NCI-H128 (cell line): Measurements from ENCODE around the gene OPN1SW.

Experiments used
- DNase-seq: peaks from one replicate; lab custom pipeline; 2025; ENCODE audit not compliant: unreplicated experiment; lab: John Stamatoyannopoulos, UW

Gene OPN1SW

DNA sequence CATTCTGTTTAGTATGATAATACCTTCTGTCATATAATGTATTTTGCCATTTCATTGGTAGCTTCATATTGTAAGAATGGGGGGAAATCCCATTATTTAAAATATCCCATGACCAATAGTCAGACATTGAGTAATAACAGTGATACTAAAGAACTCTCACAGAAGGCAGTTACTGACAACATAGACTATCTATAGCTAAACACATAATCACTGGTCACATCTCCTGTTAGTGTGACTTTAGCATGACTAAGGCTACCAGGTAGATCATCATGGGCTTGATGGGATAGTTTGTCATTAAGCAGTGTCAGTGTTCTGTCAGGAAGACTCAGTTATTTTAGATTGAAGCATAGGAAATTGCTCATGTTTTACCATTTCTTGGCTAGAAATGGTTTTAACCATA, 16.4 kb downstream of the OPN1SW start:
- no peak for DNase-seq

DNA sequence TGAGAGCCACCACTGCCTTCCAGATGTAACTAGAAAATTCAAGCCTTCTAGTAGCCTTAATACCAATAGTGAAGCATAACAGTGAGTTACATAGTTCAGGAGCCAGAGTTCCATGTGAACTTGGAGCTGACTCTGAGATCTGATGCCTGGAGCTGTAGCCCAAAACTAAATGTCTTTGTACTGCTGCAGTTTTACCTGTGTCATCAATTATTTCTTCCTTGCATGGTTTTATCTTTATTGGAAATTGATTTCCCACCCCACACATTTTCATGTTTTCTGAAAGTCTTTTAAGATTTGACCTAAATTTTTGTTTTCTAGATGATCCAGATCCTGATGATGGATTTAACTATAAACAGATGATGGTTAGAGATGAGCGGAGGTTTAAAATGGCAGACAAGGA, 17.0 kb downstream of the OPN1SW start:
- DNase-seq = no peak

DNA sequence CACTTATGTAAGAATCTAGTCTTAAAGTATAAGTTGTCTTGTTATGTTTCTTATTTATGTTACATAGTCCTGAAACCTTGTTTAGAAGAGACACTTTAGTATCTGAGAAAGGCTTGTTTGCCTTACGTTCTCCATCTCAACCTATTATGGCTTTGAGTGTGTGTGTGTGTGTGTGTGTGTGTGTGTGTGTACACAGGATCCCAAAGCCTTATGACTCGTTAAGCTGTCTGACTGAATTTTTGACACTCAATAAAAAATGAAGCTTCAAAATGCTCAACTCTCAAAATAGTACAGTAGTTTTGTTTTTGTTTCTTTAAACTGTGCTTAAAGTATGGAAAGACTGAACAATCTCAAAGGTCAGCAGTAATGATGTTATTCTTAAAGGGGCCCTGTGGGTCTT, 18.4 kb downstream of the OPN1SW start:
- DNase-seq = no peak

DNA sequence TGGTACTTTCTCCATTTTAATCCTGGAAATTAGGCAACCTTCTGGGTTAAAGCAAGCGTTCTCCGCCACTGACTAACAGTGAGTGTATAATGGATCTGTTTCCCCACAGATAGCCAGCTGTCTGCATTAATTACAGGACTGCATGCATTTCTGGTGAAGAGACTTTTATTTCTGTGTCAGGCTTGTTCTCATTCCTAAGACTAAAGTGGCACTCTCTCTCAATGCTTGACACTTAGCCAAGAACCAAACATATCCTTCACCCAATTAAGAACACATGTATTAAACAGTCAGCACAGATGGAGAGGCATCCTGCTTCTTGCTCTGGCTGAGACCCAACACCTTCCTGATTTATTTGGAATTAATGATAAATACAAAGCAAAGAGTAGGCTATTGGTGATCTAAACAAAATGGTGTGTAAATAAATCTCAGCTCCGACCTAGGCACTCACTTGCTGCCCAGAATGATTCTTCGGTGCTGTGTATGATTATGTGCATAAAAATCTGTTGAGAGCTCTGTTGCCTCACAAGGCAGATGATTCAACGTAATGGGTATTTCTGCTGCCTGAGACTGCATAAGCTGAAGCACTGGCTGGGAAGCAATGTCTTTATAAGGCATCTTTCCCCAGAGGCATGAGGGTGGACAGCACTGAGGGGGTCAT, 19.6 kb downstream of the OPN1SW start:
- no peak for DNase-seq

DNA sequence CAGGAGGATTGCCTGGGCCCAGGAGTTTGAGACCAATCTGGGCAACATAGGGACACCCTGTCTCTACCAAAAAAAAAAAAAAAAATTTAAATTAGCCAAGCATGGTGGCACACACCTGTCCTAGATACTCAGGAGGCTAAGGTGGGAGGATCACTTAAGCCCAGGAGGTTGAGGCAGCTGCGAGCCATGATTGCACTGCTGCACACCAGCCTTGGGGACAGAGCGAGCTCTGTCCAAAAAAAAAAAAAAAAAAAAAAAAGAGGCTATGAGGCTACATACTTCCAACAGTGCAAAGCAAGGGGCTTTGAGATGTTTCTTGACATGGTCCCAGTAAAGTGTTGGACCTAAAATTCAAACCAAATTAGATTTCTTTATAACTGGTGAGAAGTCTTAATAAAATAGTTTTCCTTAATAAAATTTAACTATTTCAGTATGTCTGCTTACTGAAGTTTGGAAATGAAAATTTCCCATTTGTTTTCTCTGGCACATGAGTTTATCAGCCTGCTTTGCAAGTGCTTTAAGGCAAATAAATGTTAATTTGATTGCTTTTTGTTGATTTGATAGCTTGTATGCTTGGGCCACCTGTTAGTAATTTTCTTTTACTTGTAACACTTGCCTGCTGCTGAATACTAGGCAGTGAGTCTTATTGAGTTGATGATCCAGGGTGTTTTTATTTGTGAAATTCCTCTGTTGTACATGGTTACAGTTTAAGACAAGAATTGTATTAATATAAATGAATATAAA, 20.3 kb downstream of the OPN1SW start:
- no peak for DNase-seq

DNA sequence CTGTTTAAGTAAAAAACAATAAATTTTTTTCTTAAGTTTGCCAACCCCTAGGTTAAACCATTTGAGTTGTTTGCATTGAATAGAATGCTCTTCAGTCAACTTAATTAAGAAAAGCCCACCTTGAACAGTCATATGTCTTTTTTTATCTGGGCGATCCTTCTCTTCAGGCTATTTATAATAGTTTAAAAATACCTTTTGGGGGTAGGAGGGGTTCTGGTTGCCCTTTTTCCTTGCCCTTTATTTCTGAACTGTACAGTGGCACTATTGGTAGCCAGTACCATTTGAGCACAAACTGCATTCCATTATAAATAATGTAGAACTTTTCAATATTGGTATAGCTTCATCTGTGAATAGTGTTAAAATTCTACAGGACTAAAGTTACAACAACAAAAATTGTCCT, 23.3 kb downstream of the OPN1SW start:
- no peak for DNase-seq

DNA sequence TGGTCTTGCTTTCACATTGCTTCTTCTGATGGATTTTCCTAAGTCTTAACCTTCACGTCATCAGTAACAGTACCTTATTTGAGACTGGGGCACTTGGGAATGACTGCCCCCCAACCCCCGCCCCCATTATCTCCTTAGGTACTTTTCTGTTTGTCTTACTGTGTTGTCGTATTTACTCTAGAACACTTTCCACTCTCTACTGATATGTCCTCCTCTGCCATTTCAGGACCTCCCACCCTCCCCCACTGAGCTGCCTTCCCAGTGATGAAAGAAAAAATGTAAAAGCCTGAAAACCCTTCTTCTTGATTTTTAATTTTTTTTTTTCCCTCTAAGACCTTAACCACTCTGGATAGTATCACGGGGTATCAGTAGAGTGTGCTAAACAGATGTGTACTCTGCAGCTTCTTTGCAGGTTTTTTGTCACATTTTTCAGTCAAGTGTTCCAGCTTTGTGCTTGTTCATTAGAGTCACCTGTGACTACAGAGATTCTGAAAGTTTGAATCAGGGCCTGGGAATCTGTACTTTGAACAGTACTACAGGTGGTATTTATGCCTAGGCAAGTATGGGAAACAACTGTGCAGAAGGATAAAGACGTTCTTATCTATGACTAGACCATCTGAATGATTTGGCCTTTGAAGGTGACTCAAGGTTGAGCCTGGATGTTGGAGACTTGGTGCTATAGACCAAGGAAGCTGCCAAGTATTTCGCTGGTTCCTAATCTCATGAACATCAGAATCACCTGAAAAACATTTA, 28.1 kb downstream of the OPN1SW start:
- no peak for DNase-seq

DNA sequence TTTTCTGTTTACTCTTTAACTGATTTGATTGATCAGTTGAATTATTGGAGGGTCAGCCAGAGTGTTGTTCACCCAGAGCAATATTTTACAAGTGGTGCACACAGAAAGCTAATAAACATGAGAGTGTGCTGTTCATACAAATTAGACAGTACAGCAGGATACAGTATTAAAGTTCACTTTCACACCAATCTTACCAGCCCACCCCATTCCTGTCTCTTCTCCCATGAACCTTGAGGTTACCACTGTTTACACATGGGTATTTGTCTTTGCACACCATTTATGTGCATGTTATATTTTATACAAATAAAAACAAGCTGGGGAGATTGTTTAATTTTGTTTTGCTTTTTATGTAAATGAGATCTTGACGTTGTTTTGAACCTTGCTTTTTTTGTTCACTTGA, 29.9 kb downstream of the OPN1SW start:
- DNase-seq = no peak

DNA sequence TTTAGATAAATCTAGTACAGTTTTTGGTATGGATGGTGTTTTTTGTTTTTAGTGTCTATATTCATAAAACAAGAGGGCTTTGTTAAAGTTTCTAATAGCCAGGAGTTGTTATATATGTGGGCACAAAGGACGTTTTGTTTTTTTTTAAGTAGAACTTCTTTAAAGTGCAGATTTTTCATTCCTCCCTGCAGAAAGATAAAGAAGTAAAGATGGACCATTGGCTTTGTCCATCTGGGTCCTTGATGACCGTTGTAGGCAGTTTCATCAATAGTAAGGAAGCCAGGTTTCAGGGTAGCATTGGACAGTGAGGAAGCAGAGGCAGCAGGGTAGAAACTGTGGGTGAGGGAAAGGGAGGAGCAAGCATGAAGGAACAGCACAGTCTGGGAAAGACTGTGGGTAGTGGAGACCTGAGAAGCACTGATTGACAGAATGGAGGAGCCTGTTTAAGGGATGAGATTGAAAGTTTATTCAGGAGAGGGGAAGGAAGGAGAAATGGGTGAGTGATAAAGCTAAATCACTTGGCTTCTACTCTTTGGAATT, 31.2 kb downstream of the OPN1SW start:
- no peak for DNase-seq

DNA sequence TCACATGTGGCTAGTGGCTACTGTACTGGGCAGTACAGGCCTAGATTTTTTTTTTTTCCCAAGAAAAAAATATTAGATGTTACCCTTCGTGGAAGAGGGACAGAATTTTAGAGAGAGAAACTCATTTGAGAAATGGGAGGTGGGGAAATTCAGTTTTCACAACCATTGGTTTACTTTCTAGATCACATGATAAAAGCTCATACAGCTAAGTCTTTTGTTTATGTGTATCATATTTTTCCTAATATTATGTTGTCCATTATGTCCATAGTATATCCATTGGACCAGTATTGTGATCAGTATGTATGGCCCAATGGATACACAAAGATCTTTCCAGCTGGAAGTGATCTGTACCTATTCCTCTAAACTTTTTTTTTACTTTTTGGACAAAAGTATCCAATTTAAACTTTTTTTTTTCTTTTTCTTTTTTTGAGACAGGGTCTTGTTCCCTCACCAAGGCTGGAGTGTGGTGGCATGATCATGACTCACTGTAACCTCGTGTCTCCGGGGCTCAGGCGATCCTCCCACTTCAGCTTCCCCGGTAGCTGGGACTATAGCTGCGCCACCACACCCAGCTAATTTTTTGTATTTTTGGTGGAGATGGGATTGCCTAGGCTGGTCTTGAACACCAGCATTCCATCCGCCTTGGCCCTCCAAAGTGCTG, 32.4 kb downstream of the OPN1SW start:
- DNase-seq = no peak

DNA sequence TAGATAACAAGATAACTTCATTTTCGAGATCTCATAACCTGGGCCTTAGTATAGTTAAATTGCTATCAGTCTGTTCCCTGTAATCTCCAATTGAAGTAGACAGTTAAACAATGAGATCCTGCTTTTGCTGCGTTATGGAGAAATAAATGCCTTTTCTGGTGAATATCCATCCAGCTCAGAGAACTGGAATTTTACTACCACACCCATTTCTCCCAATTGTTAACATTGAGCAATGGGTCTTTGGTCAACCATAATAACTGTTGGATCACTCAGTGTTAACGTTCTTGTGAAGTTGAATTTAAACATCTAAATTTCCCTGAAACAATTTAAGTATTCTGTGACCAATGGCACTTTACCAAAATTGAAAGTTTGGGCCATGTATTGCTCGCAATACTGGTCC, 33.4 kb downstream of the OPN1SW start:
- no peak for DNase-seq

DNA sequence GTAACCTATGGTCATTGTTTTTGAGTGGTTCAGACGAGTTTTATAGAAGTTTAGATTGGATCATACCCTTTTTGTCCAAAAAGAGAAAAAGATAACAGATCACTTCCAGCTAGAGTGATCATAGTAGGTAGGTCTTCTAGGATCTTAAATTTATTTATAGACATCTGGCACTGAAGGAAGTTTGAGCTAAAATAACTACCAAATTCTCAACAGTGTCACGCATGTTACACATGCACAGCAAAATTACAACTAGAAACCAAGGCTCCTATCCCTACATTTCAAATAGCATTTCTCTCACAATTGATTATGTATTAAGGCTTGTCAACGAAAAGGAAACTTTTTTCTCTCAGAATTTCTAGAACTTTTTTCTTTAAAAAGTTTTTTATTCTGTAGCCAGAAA, 34.1 kb downstream of the OPN1SW start:
- no peak for DNase-seq

DNA sequence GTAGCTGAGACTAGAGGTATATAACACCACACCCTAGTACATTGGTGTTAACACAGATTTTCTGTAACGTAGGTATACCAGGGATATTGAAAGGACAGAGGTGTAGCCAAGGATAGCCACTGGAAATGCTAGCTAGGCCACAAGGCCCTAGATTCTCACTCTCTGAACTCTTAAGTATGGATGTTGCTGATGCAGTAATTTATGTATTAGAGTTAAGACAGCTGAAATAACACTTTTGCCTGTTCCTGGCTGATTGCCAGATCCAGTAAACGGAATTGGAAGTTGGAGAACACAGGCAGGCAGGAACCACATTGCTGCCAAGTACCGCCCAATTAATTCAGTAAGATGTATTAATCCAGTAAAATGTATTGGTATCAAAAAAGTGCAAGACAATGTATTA, 34.6 kb downstream of the OPN1SW start:
- no peak for DNase-seq

DNA sequence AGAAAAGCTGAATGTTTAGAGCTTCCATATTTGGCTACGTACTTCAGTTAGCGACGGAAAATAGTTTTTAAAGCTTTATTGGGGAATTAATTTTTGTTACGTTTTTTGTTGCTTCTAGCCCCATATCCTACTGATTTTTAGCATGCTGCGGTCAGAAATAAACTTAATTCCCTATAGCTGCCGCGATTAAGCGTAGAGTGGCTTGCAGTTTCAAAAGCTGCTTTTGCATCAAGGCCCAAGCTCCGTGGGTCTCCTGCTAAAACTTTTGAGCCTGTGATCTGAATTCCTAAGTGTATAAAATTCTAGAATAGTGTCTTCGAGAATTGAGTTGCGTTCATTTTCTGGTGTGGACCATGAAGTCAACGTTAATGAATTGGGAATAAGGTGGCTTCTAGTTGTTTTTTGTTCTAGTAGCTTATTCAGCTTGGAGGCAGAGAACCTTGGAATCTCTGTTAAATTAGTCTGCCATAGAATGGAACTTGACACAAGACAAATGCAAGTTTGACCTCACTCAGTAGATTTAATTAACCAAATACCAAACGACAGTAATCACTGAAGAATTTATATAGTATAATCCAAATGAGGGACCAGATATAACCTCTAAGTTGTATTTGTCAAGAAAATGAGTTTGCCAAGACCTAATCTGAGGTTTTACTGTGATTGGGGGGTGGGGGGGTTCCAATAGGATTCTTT, 35.5 kb downstream of the OPN1SW start:
- no peak for DNase-seq

DNA sequence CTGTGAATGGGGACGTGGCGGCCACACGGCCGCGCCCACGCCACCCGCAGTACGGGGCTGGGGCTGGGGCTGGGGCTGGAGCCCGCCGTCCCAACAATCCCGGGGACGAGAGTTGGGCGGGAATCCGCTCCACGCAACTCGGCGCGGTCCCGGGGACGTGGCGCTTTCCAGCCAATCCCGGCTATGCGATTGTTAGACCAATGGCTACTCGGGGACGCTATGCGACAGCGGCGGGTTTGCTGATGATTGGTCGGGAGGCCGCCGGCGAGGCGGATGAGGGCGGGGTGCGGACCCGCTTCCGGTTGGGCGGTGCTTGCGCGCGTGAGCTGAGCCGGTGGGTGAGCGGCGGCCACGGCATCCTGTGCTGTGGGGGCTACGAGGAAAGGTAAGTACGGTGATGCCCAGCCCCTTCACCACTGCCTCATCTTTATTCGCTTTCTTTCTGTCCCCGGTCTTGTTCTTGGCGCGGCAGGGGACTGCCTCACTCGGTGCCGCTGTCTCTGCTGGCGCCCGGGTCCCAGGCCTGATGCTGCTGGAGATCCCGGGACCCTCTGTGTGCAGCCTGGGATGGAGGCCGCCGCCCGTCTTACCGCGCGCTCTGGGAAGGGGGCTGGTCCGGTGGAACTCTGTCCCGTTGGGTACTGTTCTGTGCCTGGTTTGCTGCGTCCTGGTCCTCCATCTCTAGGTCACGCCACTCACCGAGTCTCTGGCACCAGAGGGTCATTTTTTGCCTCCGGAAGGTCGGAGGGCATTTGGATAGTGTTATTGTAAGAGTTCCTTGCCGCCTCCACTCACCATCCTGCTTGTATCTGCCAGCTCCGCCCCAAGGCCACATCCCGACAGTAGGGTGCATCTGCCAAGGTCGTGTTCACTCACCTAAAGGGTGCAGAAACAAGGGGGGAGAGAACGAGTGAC, 36.3 kb downstream of the OPN1SW start, which contains the start of gene CALU:
CALU (plus strand) TSS at position 312 of the 915 bp plus-strand sequence. CDS start 9,225 bp downstream, outside the sequence.
- DNase-seq = peak; percentile 89

DNA sequence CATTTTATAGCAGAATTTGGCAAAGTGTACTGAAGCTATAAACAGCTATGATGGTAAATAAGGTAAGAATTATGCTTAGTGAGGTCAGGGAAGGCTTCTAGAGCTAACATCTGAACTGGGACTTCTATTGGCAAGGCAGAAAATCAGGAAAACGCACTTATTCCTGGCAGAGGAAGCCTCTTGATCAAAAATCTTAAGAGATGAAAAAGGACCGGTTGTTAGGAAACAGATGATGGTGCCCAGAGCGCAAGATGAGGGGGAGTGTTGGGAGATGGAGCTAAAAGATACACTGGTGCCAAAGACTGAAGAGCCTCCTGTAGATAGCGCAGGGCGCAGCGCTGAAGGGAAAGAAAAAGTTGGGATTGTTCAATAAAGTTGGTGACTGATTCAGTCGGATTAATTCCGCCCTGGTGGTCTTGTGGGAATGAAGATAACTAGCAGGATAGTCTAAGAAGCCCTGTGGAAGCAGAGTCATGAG, 37.0 kb downstream of the OPN1SW start:
- peak; percentile 44 for DNase-seq

DNA sequence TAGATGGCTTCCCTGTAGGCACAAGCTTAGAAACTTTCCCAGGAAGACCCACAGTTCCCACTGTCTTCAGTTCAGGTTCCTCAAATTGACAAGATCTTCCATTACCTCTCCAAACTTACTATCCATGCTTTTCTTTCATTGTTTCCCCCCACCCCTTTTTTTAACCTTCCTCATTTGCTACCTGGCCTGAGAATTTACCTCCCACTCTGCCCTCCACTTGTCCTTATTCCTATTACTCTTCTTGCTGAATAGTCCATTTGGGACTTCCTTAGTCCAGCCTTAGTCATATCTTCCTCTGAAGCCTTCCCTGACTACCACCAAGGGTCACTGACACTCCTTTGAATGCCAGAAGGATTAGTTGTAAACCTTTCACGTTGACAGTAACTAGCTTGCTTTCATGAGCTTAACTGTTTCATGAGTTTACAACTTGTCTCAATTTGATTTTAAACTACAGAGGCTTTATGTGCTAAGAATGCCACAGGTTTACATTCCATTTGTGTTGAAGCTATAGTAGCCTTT, 37.7 kb downstream of the OPN1SW start:
- no peak for DNase-seq

DNA sequence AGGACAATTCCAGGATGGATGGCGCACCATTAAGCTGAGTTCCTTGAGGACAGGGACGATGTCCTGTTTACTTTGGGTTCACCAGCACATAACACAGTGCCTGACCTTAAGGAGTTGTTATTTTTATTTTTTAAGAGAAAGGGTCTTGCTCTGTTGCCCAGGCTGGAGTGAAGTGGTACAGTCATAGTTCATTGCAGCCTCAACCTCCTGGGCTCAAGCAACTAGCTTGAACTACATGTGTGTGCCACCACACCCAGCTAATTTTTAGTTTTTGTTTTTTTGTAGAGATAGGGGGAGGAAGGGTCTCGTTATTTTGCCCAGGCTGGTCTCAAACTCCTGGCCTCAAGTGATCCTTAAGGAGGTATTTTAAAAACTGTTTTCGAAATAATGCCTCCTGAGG, 38.2 kb downstream of the OPN1SW start:
- no peak for DNase-seq

DNA sequence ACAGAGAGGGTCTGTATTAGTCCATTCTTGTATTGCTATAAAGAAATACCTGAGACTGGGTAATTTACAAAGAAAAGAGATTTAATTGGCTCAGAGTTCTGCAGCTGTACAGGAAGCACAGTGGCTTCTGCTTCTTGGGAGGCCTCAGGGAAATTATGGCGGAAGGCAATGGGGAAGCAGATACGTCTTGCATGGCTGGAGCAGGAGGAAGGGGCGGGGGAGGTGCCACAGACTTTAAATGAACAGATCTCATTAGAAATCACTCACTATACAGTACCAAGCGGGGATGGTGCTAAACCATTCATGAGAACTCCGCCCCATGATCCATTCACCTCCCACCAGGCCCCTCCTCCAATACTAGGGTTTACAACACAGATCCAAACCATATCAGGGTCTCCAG, 40.2 kb downstream of the OPN1SW start:
- DNase-seq = no peak
